GM18858 (cell line): ENCODE results near the gene SECTM1.

Experiments
- ATAC-seq: cut with Tn5 transposase; IDR thresholded peaks from one replicate; pipeline ENCODE4 v1.9.1; 2021; ENCODE audit not compliant: unreplicated experiment

SECTM1 gene

GRCh38 chr17:82317394-82318168 lies 16.0 kb downstream of the SECTM1 start, which contains the start of gene CD7:
TSS of gene CD7 (minus strand) at chr17:82317608. CDS start at chr17:82317495, 113 bp downstream.
- ATAC-seq, result no peak

GRCh38 chr17:82316651-82317393 lies 16.7 kb downstream of the SECTM1 start:
- no peak for ATAC-seq

GRCh38 chr17:82315703-82316358 lies 17.7 kb downstream of the SECTM1 start:
- no peak for ATAC-seq

GRCh38 chr17:82314727-82315605 lies 18.6 kb downstream of the SECTM1 start:
- no peak for ATAC-seq

GRCh38 chr17:82314012-82314726 lies 19.4 kb downstream of the SECTM1 start:
- ATAC-seq, result no peak

GRCh38 chr17:82313195-82314011 lies 20.2 kb downstream of the SECTM1 start:
- ATAC-seq, result no peak

GRCh38 chr17:82311971-82312370 lies 21.6 kb downstream of the SECTM1 start:
- ATAC-seq, result no peak

GRCh38 chr17:82310877-82311276 lies 22.7 kb downstream of the SECTM1 start:
- no peak for ATAC-seq

- ATAC-seq, result no peak
These were observed 23.7 kb downstream of the SECTM1 start for GRCh38 chr17:82309656-82310570.

- no peak for ATAC-seq
These were observed 27.8 kb downstream of the SECTM1 start for GRCh38 chr17:82305727-82306300.

GRCh38 chr17:82304826-82305726 lies 28.5 kb downstream of the SECTM1 start:
- ATAC-seq, result no peak

GRCh38 chr17:82303944-82304808 lies 29.4 kb downstream of the SECTM1 start:
- no peak for ATAC-seq

- no peak for ATAC-seq
These were observed 30.3 kb downstream of the SECTM1 start for GRCh38 chr17:82302991-82303943.

GRCh38 chr17:82302568-82302963 lies 31.0 kb downstream of the SECTM1 start:
- ATAC-seq, result no peak
